ENCODE measurements around the gene VASN.

DNA sequence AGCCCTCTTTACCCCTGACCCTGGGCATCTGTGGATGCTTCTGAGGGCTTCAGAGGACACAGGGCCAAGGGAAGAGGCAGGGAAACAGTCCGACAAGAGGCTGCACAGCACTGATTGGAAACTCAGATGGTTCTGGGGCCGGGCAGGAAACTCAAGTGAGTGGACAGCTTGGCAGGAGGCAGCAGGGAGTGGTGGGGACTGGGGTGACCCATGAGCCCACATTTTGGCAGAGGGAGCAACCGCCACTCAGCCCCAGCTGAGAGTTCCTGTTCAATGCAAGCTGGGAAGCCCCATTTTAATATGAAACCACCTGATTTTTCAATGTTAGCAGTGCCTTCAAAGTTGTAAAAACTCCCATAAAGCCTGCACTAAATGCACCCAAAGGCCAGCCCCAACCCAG is 1.5 kb upstream of the VASN start:
- TF ChIP-seq, protein P1, sequence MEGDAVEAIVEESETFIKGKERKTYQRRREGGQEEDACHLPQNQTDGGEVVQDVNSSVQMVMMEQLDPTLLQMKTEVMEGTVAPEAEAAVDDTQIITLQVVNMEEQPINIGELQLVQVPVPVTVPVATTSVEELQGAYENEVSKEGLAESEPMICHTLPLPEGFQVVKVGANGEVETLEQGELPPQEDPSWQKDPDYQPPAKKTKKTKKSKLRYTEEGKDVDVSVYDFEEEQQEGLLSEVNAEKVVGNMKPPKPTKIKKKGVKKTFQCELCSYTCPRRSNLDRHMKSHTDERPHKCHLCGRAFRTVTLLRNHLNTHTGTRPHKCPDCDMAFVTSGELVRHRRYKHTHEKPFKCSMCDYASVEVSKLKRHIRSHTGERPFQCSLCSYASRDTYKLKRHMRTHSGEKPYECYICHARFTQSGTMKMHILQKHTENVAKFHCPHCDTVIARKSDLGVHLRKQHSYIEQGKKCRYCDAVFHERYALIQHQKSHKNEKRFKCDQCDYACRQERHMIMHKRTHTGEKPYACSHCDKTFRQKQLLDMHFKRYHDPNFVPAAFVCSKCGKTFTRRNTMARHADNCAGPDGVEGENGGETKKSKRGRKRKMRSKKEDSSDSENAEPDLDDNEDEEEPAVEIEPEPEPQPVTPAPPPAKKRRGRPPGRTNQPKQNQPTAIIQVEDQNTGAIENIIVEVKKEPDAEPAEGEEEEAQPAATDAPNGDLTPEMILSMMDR (IDR thresholded peaks at IDR 0.05): no peak
- TF ChIP-seq POLR2A (IDR thresholded peaks at IDR 0.05): no peak

Data from breast epithelium (tissue), 3 donors.